GM12864 (cell line): Measurements from ENCODE around the gene TRIM25.

Source experiments
- DNase-seq: peaks from one replicate; pipeline ENCODE4 v3.0.0-alpha.2; 2011; ENCODE audit warnings: low read depth
- H3K4me3 ChIP-seq: 2 replicates; pipeline ENCODE4 v1.5.1; 2011; ENCODE audit warnings: mild to moderate bottlenecking, low read depth, low read length, control low read depth
- CTCF ChIP-seq: IDR thresholded peaks from 2 replicates; pipeline ENCODE4 v1.5.1; 2011; ENCODE audit warnings: low read depth, mild to moderate bottlenecking, moderate library complexity, low read length, control low read depth, inconsistent platforms; ENCODE audit errors: missing control alignments

TRIM25 gene

GRCh38 chr17:56926704-56927103 lies 12.9 kb upstream of the TRIM25 start:
- no peak overlapping the region for H3K4me3 ChIP-seq
- no peak for DNase-seq
- no peak for TF ChIP-seq CTCF

- no peak overlapping the region for H3K4me3 ChIP-seq
- TF ChIP-seq CTCF = no peak
- no peak for DNase-seq
These were observed 12.4 kb upstream of the TRIM25 start for GRCh38 chr17:56926270-56926669.

GRCh38 chr17:56925088-56925487 lies 11.2 kb upstream of the TRIM25 start:
- TF ChIP-seq CTCF = no peak
- DNase-seq = no peak
- H3K4me3 ChIP-seq = no peak overlapping the region

- no peak for DNase-seq
- no peak overlapping the region for H3K4me3 ChIP-seq
- TF ChIP-seq CTCF = no peak
These were observed 5.9 kb upstream of the TRIM25 start for GRCh38 chr17:56919717-56920116.

GRCh38 chr17:56918916-56919315 lies 5.1 kb upstream of the TRIM25 start:
- DNase-seq = no peak
- no peak overlapping the region for H3K4me3 ChIP-seq
- no peak for TF ChIP-seq CTCF

GRCh38 chr17:56917559-56918296 lies 3.9 kb upstream of the TRIM25 start:
- no peak overlapping the region for H3K4me3 ChIP-seq
- no peak for DNase-seq
- no peak for TF ChIP-seq CTCF
